ENCODE data around the gene ATP2C1. TPM values are rescaled to one million over a fixed set of nuclear protein-coding genes. Genes with fewer than 3 reads are reported as not detected.

The ATP2C1 gene
- total and polyA plus RNA-seq, 2 donors: 40.6 to 60.2 TPM

GRCh38 chr3:130903412-130903908, 9.6 kb downstream of the ATP2C1 start:
- H3K36me3 ChIP-seq (ENCODE audit: control insufficient read depth in 2 of 2, insufficient read depth in 2 of 2, low read length in 1 of 2): no peaks in the 10 kb centered on the region
- no peaks in the 10 kb centered on the region for H3K9me3 ChIP-seq (ENCODE audit: control insufficient read depth in 2 of 2, insufficient read depth in 1 of 2, low read length in 1 of 2)
- H3K27me3 ChIP-seq (ENCODE audit: control insufficient read depth in 2 of 2, insufficient read depth in 1 of 2, low read length in 1 of 2): no peaks in the 10 kb centered on the region
- 98% methylated on average over 1 of the region's 1 CpG for WGBS
- H3K4me1 ChIP-seq (ENCODE audit: control insufficient read depth in 2 of 2, insufficient read depth in 2 of 2, low read length in 2 of 2): peaks cover 0 to 5% of the 10 kb centered on the region in 2 donors
- no peak for DNase-seq (ENCODE audit: low read depth in 6 of 9, low spot score in 9 of 9)
- H3K27ac ChIP-seq (ENCODE audit: low read depth in 1 of 2, low read length in 1 of 2): no peak overlapping the region
- H3K4me3 ChIP-seq (ENCODE audit: low read length in 2 of 2): no peak overlapping the region

GRCh38 chr3:130904491-130904890, 10.6 kb downstream of the ATP2C1 start:
- no peaks in the 10 kb centered on the region for H3K9me3 ChIP-seq (ENCODE audit: control insufficient read depth in 2 of 2, insufficient read depth in 1 of 2, low read length in 1 of 2)
- no peaks in the 10 kb centered on the region for H3K36me3 ChIP-seq (ENCODE audit: control insufficient read depth in 2 of 2, insufficient read depth in 2 of 2, low read length in 1 of 2)
- no peak overlapping the region for H3K4me3 ChIP-seq (ENCODE audit: low read length in 2 of 2)
- H3K4me1 ChIP-seq (ENCODE audit: control insufficient read depth in 2 of 2, insufficient read depth in 2 of 2, low read length in 2 of 2): peaks cover 0 to 5% of the 10 kb centered on the region in 2 donors
- 97% methylated on average over 1 of the region's 1 CpG for WGBS
- no peak for DNase-seq (ENCODE audit: low read depth in 6 of 9, low spot score in 9 of 9)
- H3K27ac ChIP-seq (ENCODE audit: low read depth in 1 of 2, low read length in 1 of 2): no peak overlapping the region
- H3K27me3 ChIP-seq (ENCODE audit: control insufficient read depth in 2 of 2, insufficient read depth in 1 of 2, low read length in 1 of 2): no peaks in the 10 kb centered on the region

- H3K4me1 ChIP-seq (ENCODE audit: control insufficient read depth in 2 of 2, insufficient read depth in 2 of 2, low read length in 2 of 2): peaks cover 0 to 5% of the 10 kb centered on the region in 2 donors
- H3K9me3 ChIP-seq (ENCODE audit: control insufficient read depth in 2 of 2, insufficient read depth in 1 of 2, low read length in 1 of 2): no peaks in the 10 kb centered on the region
- 89% methylated on average over 1 of the region's 1 CpG for WGBS
- no peaks in the 10 kb centered on the region for H3K27me3 ChIP-seq (ENCODE audit: control insufficient read depth in 2 of 2, insufficient read depth in 1 of 2, low read length in 1 of 2)
- H3K27ac ChIP-seq (ENCODE audit: low read depth in 1 of 2, low read length in 1 of 2): no peak overlapping the region
- no peaks in the 10 kb centered on the region for H3K36me3 ChIP-seq (ENCODE audit: control insufficient read depth in 2 of 2, insufficient read depth in 2 of 2, low read length in 1 of 2)
- no peak overlapping the region for H3K4me3 ChIP-seq (ENCODE audit: low read length in 2 of 2)
- no peak for DNase-seq (ENCODE audit: low read depth in 6 of 9, low spot score in 9 of 9)
Observed at GRCh38 chr3:130905551-130905950, 11.7 kb downstream of the ATP2C1 start.

- no peaks in the 10 kb centered on the region for H3K9me3 ChIP-seq (ENCODE audit: control insufficient read depth in 2 of 2, insufficient read depth in 1 of 2, low read length in 1 of 2)
- WGBS: 98% methylated on average over 3 of the region's 3 CpGs
- no peak overlapping the region for H3K4me3 ChIP-seq (ENCODE audit: low read length in 2 of 2)
- H3K27ac ChIP-seq (ENCODE audit: low read depth in 1 of 2, low read length in 1 of 2): no peak overlapping the region
- no peaks in the 10 kb centered on the region for H3K36me3 ChIP-seq (ENCODE audit: control insufficient read depth in 2 of 2, insufficient read depth in 2 of 2, low read length in 1 of 2)
- H3K27me3 ChIP-seq (ENCODE audit: control insufficient read depth in 2 of 2, insufficient read depth in 1 of 2, low read length in 1 of 2): no peaks in the 10 kb centered on the region
- no peak for DNase-seq (ENCODE audit: low read depth in 6 of 9, low spot score in 9 of 9)
- H3K4me1 ChIP-seq (ENCODE audit: control insufficient read depth in 2 of 2, insufficient read depth in 2 of 2, low read length in 2 of 2): peaks cover 0 to 5% of the 10 kb centered on the region in 2 donors
Observed at GRCh38 chr3:130906374-130906995, 12.6 kb downstream of the ATP2C1 start.

- Histone ChIP-seq H3K27me3 (ENCODE audit: control insufficient read depth in 2 of 2, insufficient read depth in 1 of 2, low read length in 1 of 2) (no peaks in the 10 kb centered on the region), H3K36me3 (ENCODE audit: control insufficient read depth in 2 of 2, insufficient read depth in 2 of 2, low read length in 1 of 2) (no peaks in the 10 kb centered on the region), H3K4me1 (ENCODE audit: control insufficient read depth in 2 of 2, insufficient read depth in 2 of 2, low read length in 2 of 2) (peaks cover 0 to 2% of the 10 kb centered on the region in 2 donors), H3K4me3 (ENCODE audit: low read length in 2 of 2) (no peak overlapping the region), H3K27ac (ENCODE audit: low read depth in 1 of 2, low read length in 1 of 2) (no peak overlapping the region), H3K9me3 (ENCODE audit: control insufficient read depth in 2 of 2, insufficient read depth in 1 of 2, low read length in 1 of 2) (no peaks in the 10 kb centered on the region)
- DNase-seq (ENCODE audit: low read depth in 6 of 9, low spot score in 9 of 9): no peak
Observed at GRCh38 chr3:130907500-130907899, 13.6 kb downstream of the ATP2C1 start.

GRCh38 chr3:130907966-130908365, 14.1 kb downstream of the ATP2C1 start:
- Histone ChIP-seq H3K4me1 (ENCODE audit: control insufficient read depth in 2 of 2, insufficient read depth in 2 of 2, low read length in 2 of 2) (peaks cover 0 to 2% of the 10 kb centered on the region in 2 donors), H3K27ac (ENCODE audit: low read depth in 1 of 2, low read length in 1 of 2) (no peak overlapping the region), H3K36me3 (ENCODE audit: control insufficient read depth in 2 of 2, insufficient read depth in 2 of 2, low read length in 1 of 2) (no peaks in the 10 kb centered on the region), H3K9me3 (ENCODE audit: control insufficient read depth in 2 of 2, insufficient read depth in 1 of 2, low read length in 1 of 2) (no peaks in the 10 kb centered on the region), H3K4me3 (ENCODE audit: low read length in 2 of 2) (no peak overlapping the region), H3K27me3 (ENCODE audit: control insufficient read depth in 2 of 2, insufficient read depth in 1 of 2, low read length in 1 of 2) (no peaks in the 10 kb centered on the region)
- peak in 1 of 9 donors; percentile 14 for DNase-seq (ENCODE audit: low read depth in 6 of 9, low spot score in 9 of 9)

- Histone ChIP-seq H3K27me3 (ENCODE audit: control insufficient read depth in 2 of 2, insufficient read depth in 1 of 2, low read length in 1 of 2) (no peaks in the 10 kb centered on the region), H3K4me1 (ENCODE audit: control insufficient read depth in 2 of 2, insufficient read depth in 2 of 2, low read length in 2 of 2) (no peaks in the 10 kb centered on the region), H3K36me3 (ENCODE audit: control insufficient read depth in 2 of 2, insufficient read depth in 2 of 2, low read length in 1 of 2) (peaks cover 6 to 8% of the 10 kb centered on the region in 2 donors), H3K9me3 (ENCODE audit: control insufficient read depth in 2 of 2, insufficient read depth in 1 of 2, low read length in 1 of 2) (peaks cover 0 to 7% of the 10 kb centered on the region in 2 donors), H3K27ac (ENCODE audit: low read depth in 1 of 2, low read length in 1 of 2) (no peak overlapping the region), H3K4me3 (ENCODE audit: low read length in 2 of 2) (no peak overlapping the region)
- WGBS: 93% methylated on average over 7 of the region's 7 CpGs
- DNase-seq (ENCODE audit: low read depth in 6 of 9, low spot score in 9 of 9): no peak
Observed at GRCh38 chr3:130915567-130916292, 21.8 kb downstream of the ATP2C1 start.

GRCh38 chr3:130916507-130917167, 22.8 kb downstream of the ATP2C1 start:
- 92% methylated on average over 4 of the region's 4 CpGs for WGBS

GRCh38 chr3:130918328-130918727, 24.4 kb downstream of the ATP2C1 start:
- DNase-seq (ENCODE audit: low read depth in 6 of 9, low spot score in 9 of 9): no peak
- H3K4me3 ChIP-seq (ENCODE audit: low read length in 2 of 2): no peak overlapping the region
- H3K27ac ChIP-seq (ENCODE audit: low read depth in 1 of 2, low read length in 1 of 2): no peak overlapping the region
- peaks cover 6 to 8% of the 10 kb centered on the region in 2 donors for H3K36me3 ChIP-seq (ENCODE audit: control insufficient read depth in 2 of 2, insufficient read depth in 2 of 2, low read length in 1 of 2)
- 96% methylated on average over 7 of the region's 7 CpGs for WGBS
- no peaks in the 10 kb centered on the region for H3K4me1 ChIP-seq (ENCODE audit: control insufficient read depth in 2 of 2, insufficient read depth in 2 of 2, low read length in 2 of 2)
- H3K9me3 ChIP-seq (ENCODE audit: control insufficient read depth in 2 of 2, insufficient read depth in 1 of 2, low read length in 1 of 2): peaks cover 0 to 11% of the 10 kb centered on the region in 2 donors
- no peaks in the 10 kb centered on the region for H3K27me3 ChIP-seq (ENCODE audit: control insufficient read depth in 2 of 2, insufficient read depth in 1 of 2, low read length in 1 of 2)

More at GRCh38 chr3:130916507-130917167, 22.8 kb downstream of the ATP2C1 start:
- DNase-seq (ENCODE audit: low read depth in 6 of 9, low spot score in 9 of 9): no peak
- Histone ChIP-seq H3K27ac (ENCODE audit: low read depth in 1 of 2, low read length in 1 of 2) (no peak overlapping the region), H3K36me3 (ENCODE audit: control insufficient read depth in 2 of 2, insufficient read depth in 2 of 2, low read length in 1 of 2) (peaks cover 6 to 8% of the 10 kb centered on the region in 2 donors), H3K9me3 (ENCODE audit: control insufficient read depth in 2 of 2, insufficient read depth in 1 of 2, low read length in 1 of 2) (peaks cover 0 to 7% of the 10 kb centered on the region in 2 donors), H3K27me3 (ENCODE audit: control insufficient read depth in 2 of 2, insufficient read depth in 1 of 2, low read length in 1 of 2) (no peaks in the 10 kb centered on the region), H3K4me1 (ENCODE audit: control insufficient read depth in 2 of 2, insufficient read depth in 2 of 2, low read length in 2 of 2) (no peaks in the 10 kb centered on the region), H3K4me3 (ENCODE audit: low read length in 2 of 2) (no peak overlapping the region)

All from thymus (tissue), 11 donors.